GM13976 (cell line): Measurements from ENCODE around the gene RNF19B.
"Not testable (repeated sequence)": the region's sequence is repeated elsewhere in the genome, so short reads cannot be mapped to it uniquely, and the experiment has no call there.

Source experiments
- DNase-seq: peaks from one replicate; pipeline ENCODE4 v3.0.0; 2012; ENCODE audit warnings: low spot score
- CTCF ChIP-seq: IDR thresholded peaks from 2 replicates; pipeline ENCODE4 v1.5.1; 2012; ENCODE audit warnings: borderline replicate concordance, mild to moderate bottlenecking; ENCODE audit not compliant: insufficient read depth; ENCODE audit errors: extremely low read depth, missing control alignments, control extremely low read depth
- in situ Hi-C: fragments of 300-500 bp; cut with MboI; formaldehyde crosslinking; loops from one replicate; pipeline ENCODE4 v1.12.0; 2022; ENCODE audit warnings: low sequenced_read_pairs, mixed read lengths, inconsistent platforms; ENCODE audit not compliant: unreplicated experiment

The RNF19B gene

DNA sequence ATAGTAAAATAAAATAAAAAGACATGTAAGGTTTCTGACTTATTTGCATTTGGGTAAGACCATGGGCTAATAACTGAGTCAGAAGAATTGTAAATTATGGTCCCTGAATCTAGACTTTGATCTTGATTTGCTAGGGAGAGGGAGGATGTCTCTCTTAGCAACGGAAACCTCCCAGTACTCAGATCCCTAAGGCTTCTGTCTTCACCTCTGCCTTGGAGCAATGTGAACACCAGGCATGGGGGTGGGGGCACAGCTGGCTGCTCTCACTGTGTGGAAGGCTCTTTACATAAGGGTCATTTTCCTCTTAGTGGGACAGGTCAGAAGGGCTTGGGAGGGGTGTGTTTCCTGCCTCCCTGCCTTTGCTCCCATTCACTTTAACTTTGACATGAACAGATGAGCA is 46.4 kb downstream of the RNF19B start:
- DNase-seq: no peak
- no peak for TF ChIP-seq CTCF
- in situ Hi-C loops: no loop called here

- no peak for TF ChIP-seq CTCF
- in situ Hi-C loops: no loop called here
- DNase-seq: no peak
Observed at GRCh38 chr1:32917521-32917920, 47.1 kb downstream of the RNF19B start.

- in situ Hi-C loops: no loop called here
- DNase-seq: no peak
Observed at GRCh38 chr1:32915766-32916706, 48.6 kb downstream of the RNF19B start.

DNA sequence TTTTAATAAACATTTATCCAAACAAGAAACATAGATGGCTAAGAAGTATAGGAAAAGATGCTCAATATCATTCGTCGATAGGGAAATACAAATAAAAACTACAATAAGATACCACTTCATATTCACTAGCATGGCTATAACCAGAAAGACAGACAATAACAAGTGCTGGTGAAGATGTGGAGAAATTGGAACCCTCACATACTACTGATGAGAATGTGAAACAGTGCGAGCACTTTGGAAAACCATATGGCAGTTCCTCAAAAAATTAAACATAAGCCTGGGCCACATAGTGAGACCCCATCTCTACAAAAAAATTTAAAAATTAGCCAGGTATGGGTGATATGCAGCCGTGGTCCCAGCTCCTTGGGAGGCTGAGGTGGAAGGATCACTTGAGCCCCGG is 54.3 kb downstream of the RNF19B start:
- DNase-seq: no peak
- in situ Hi-C loops: no loop called here
- TF ChIP-seq CTCF: no peak

More at GRCh38 chr1:32915766-32916706, 48.6 kb downstream of the RNF19B start:
- no peak for TF ChIP-seq CTCF

- no peak for DNase-seq
- in situ Hi-C loops: no loop called here
- TF ChIP-seq CTCF: no peak
Observed at GRCh38 chr1:32907435-32907834, 57.2 kb downstream of the RNF19B start.

GRCh38 chr1:32906654-32907053 is 58.0 kb downstream of the RNF19B start:
- TF ChIP-seq CTCF: no peak
- in situ Hi-C loops: no loop called here
- no peak for DNase-seq

GRCh38 chr1:32905588-32905987 is 59.0 kb downstream of the RNF19B start:
- in situ Hi-C loops, DNase-seq: not testable (repeated sequence)
